Mesenchymal stem cell (in vitro differentiated cells and primary cell): Measurements from ENCODE around the gene SLK. TPM values are rescaled to one million over a fixed set of nuclear protein-coding genes. Genes with fewer than 3 reads are reported as not detected.

Experiments
- DNase-seq: peaks from one replicate; pipeline ENCODE4 v3.0.0-alpha.2; 2013
- H2AFZ ChIP-seq: one replicate; pipeline ENCODE4 v1.6.1; 2013; ENCODE audit warnings: low read depth, mild to moderate bottlenecking, control low read depth, inconsistent platforms, low read length, moderate library complexity
- H2AK5ac ChIP-seq: 2 replicates; pipeline ENCODE4 v1.6.1; 2013; ENCODE audit warnings: low read length, moderate library complexity, mild to moderate bottlenecking, inconsistent platforms; ENCODE audit not compliant: severe bottlenecking
- H2BK120ac ChIP-seq: one replicate; pipeline ENCODE4 v1.6.1; 2013; ENCODE audit warnings: low read depth, mild to moderate bottlenecking, inconsistent platforms, low read length, moderate library complexity
- H2BK12ac ChIP-seq, 2 experiments: one replicate each; pipeline ENCODE4 v1.6.1; 2013; ENCODE audit warnings: inconsistent platforms in 2 of 2, low read length in 2 of 2, mild to moderate bottlenecking in 2 of 2, moderate library complexity in 2 of 2, control low read depth in 1 of 2
- H2BK15ac ChIP-seq: one replicate; pipeline ENCODE4 v1.6.1; 2013; ENCODE audit warnings: mild to moderate bottlenecking, low read depth, inconsistent platforms; ENCODE audit not compliant: poor library complexity, severe bottlenecking
- H2BK5ac ChIP-seq: 2 replicates; pipeline ENCODE4 v1.6.1; 2013; ENCODE audit warnings: low read depth, mild to moderate bottlenecking, low read length, control low read depth, inconsistent platforms; ENCODE audit not compliant: poor library complexity, severe bottlenecking
- H3K14ac ChIP-seq, 2 experiments: one replicate each; pipeline ENCODE4 v1.6.1; 2013; ENCODE audit warnings: inconsistent platforms in 2 of 2, low read length in 2 of 2, control low read depth in 1 of 2, mild to moderate bottlenecking in 1 of 2, moderate library complexity in 1 of 2
- H3K18ac ChIP-seq, 2 experiments: one replicate each; pipeline ENCODE4 v1.6.1; 2013; ENCODE audit warnings: inconsistent platforms in 2 of 2, low read length in 2 of 2, control low read depth in 1 of 2, low read depth in 1 of 2, mild to moderate bottlenecking in 1 of 2
- H3K23ac ChIP-seq, 2 experiments: one replicate each; pipeline ENCODE4 v1.6.1; 2013; ENCODE audit warnings: inconsistent platforms in 2 of 2, low read length in 2 of 2, mild to moderate bottlenecking in 2 of 2, moderate library complexity in 2 of 2, control low read depth in 1 of 2
- H3K27ac ChIP-seq: 2 replicates; pipeline ENCODE4 v1.5.1; 2013; ENCODE audit warnings: mild to moderate bottlenecking, moderate library complexity, low read length, control low read depth, inconsistent platforms; ENCODE audit not compliant: poor library complexity, severe bottlenecking
- H3K27me3 ChIP-seq, 2 experiments: 2 replicates each; pipeline versions ENCODE4 v1.6.1 to v1.7.0; 2013; ENCODE audit warnings: low read length in 2 of 2, mild to moderate bottlenecking in 2 of 2, moderate library complexity in 2 of 2, control low read depth in 1 of 2, inconsistent platforms in 1 of 2; ENCODE audit not compliant: control insufficient read depth in 1 of 2, insufficient read depth in 1 of 2
- H3K36me3 ChIP-seq, 2 experiments: 2 replicates each; pipeline versions ENCODE4 v1.6.1 to v1.7.0; 2013; ENCODE audit warnings: low read length in 2 of 2, control low read depth in 1 of 2, inconsistent platforms in 1 of 2, low read depth in 1 of 2, mild to moderate bottlenecking in 1 of 2; ENCODE audit not compliant: insufficient read depth in 2 of 2, control insufficient read depth in 1 of 2
- H3K4ac ChIP-seq, 2 experiments: one replicate each; pipeline ENCODE4 v1.6.1; 2013; ENCODE audit warnings: inconsistent platforms in 2 of 2, low read length in 2 of 2, mild to moderate bottlenecking in 2 of 2, moderate library complexity in 2 of 2, control low read depth in 1 of 2, low read depth in 1 of 2
- H3K4me1 ChIP-seq: 2 replicates; pipeline ENCODE4 v1.6.1; 2013; ENCODE audit warnings: low read depth, low read length, control low read depth; ENCODE audit not compliant: control insufficient read depth, insufficient read depth
- H3K4me2 ChIP-seq: 2 replicates; pipeline ENCODE4 v1.6.1; 2013; ENCODE audit warnings: low read length, mild to moderate bottlenecking, inconsistent platforms; ENCODE audit not compliant: poor library complexity, severe bottlenecking
- H3K4me3 ChIP-seq, 2 experiments: 2 replicates each; pipeline versions ENCODE4 v1.5.1 to v1.7.0; 2013; ENCODE audit warnings: low read length in 2 of 2, mild to moderate bottlenecking in 2 of 2, control low read depth in 1 of 2, low read depth in 1 of 2; ENCODE audit not compliant: insufficient read depth in 1 of 2
- H3K79me1 ChIP-seq: replicated peaks from 2 replicates; pipeline ENCODE4 v1.6.1; 2013; ENCODE audit warnings: mild to moderate bottlenecking, control low read depth, low read length, inconsistent platforms; ENCODE audit not compliant: poor library complexity, severe bottlenecking
- H3K9ac ChIP-seq: 2 replicates; pipeline ENCODE4 v1.7.0; 2013; ENCODE audit warnings: mild to moderate bottlenecking, low read length, moderate library complexity
- H3K9me3 ChIP-seq: 2 replicates; pipeline ENCODE4 v1.7.0; 2013; ENCODE audit warnings: mild to moderate bottlenecking, low read length; ENCODE audit not compliant: control insufficient read depth
- H4K8ac ChIP-seq: one replicate; pipeline ENCODE4 v1.6.1; 2013; ENCODE audit warnings: inconsistent platforms, mild to moderate bottlenecking, low read length, moderate library complexity
- H4K91ac ChIP-seq: one replicate; pipeline ENCODE4 v1.6.1; 2013; ENCODE audit warnings: mild to moderate bottlenecking, low read length, inconsistent platforms
- WGBS: methylation state at CpG from one replicate; pipeline ENCODE4 v1.1.7; 2013; ENCODE audit warnings: mixed read lengths; 5-methylcytosine and 5-hydroxymethylcytosine counted together
- small RNA-seq: library from polyadenylated mRNA; stranded (forward); fragments of <200 nt; extraction: miRNeasy Mini kit (QIAGEN cat#:217004); gene quantifications from one replicate; pipeline ENCODE3, GENCODE V24; 2013; ENCODE audit warnings: low read depth

The SLK gene

GRCh38 chr10:104077247-104077646, 110.3 kb downstream of the SLK start:
- no peak overlapping the region for H4K8ac ChIP-seq
- WGBS: 20% methylated on average over 3 of the region's 3 CpGs
- DNase-seq: no peak

GRCh38 chr10:104077663-104078151, 110.8 kb downstream of the SLK start:
- Histone ChIP-seq H3K79me1 (no peaks in the 10 kb centered on the region), H2BK120ac (no peak overlapping the region), H3K4me1 (peaks cover 6% of the 10 kb centered on the region), H3K9ac (no peak overlapping the region), H2BK5ac (no peak overlapping the region), H3K36me3 (no peaks in the 10 kb centered on the region), H2AK5ac (no peak overlapping the region), H3K14ac (no peak overlapping the region), H3K23ac (no peak overlapping the region), H3K18ac (no peak overlapping the region), H3K4ac (no peak overlapping the region), H2AFZ (no peak overlapping the region), H3K4me3 (no peak overlapping the region), H3K27me3 (peaks cover 0 to 10% of the 10 kb centered on the region in 2 experiments), H4K8ac (no peak overlapping the region), H4K91ac (no peak overlapping the region), H3K27ac (no peak overlapping the region), H3K9me3 (no peaks in the 10 kb centered on the region), H3K4me2 (no peak overlapping the region), H2BK15ac (no peak overlapping the region), H2BK12ac (no peak overlapping the region)
- WGBS: 71% methylated on average over 5 of the region's 5 CpGs
- DNase-seq: no peak

More at GRCh38 chr10:104077247-104077646, 110.3 kb downstream of the SLK start:
- no peak overlapping the region for H3K4me2 ChIP-seq
- H2BK12ac ChIP-seq: no peak overlapping the region
- no peak overlapping the region for H2BK5ac ChIP-seq
- H3K4me1 ChIP-seq: peaks cover 6% of the 10 kb centered on the region
- no peak overlapping the region for H3K18ac ChIP-seq
- no peak overlapping the region for H2BK15ac ChIP-seq
- peak overlapping the region; percentile 19 for H3K27ac ChIP-seq
- no peak overlapping the region for H3K4me3 ChIP-seq
- H4K91ac ChIP-seq: no peak overlapping the region
- H2BK120ac ChIP-seq: no peak overlapping the region
- H2AK5ac ChIP-seq: no peak overlapping the region
- no peak overlapping the region for H2AFZ ChIP-seq
- H3K23ac ChIP-seq: no peak overlapping the region
- H3K9me3 ChIP-seq: no peaks in the 10 kb centered on the region
- H3K9ac ChIP-seq: no peak overlapping the region
- no peak overlapping the region for H3K4ac ChIP-seq
- H3K79me1 ChIP-seq: no peaks in the 10 kb centered on the region
- peaks cover 0 to 10% of the 10 kb centered on the region in 2 experiments for H3K27me3 ChIP-seq
- no peaks in the 10 kb centered on the region for H3K36me3 ChIP-seq
- no peak overlapping the region for H3K14ac ChIP-seq

Small RNA genes lying within 50 kb of the gene (small RNA-seq; reads per million reads assigned to genes)
- not detected for gene RN7SL524P
